ENCODE results near the gene SSX2IP. TPM values are rescaled to one million over a fixed set of nuclear protein-coding genes. Genes with fewer than 3 reads are reported as not detected.

Gene SSX2IP
- total and polyA plus RNA-seq, 9 of the 15 experiments (the other 6 are each of a cell fraction or from before 2014, with no cell fraction given): 20.6 to 96.7 (median 61.7) TPM

GRCh38 chr1:84687714-84688462, 2.4 kb downstream of the SSX2IP start:
- peak overlapping the region; percentile 88 for H3K4me2 ChIP-seq (ENCODE audit: insufficient read depth, low read length)
- in situ Hi-C loops (cut with MboI): no loop called here
- WGBS (ENCODE audit: insufficient coverage, low coverage, missing lambda C conversion rate): 5% methylated on average over 5 of the region's 5 CpGs
- peaks cover 24% of the 10 kb centered on the region for H3K36me3 ChIP-seq (ENCODE audit: control insufficient read depth, insufficient read depth, low read length)
- no TSS peak for BruUV-seq (replicated peaks)
- intact Hi-C loops (cut with micrococcal nuclease): loop anchor here (5.0 kb wide), 1 partner anchor 181 kb away; the partner anchor contains the start of genes GNG5 and SPATA1
- H3K9ac ChIP-seq (ENCODE audit: insufficient read depth in 1 of 2, low read depth in 2 of 2, low read length in 2 of 2): peak overlapping the region in 1 of 2 experiments; percentile 90; a peak in 3 of 4 replicates
- TF ChIP-seq FOS (IDR thresholded peaks at IDR 0.05; ENCODE audit: extremely low read depth, insufficient read length) (no peak), U2AF2 (optimal IDR thresholded peaks at IDR 0.05; ENCODE audit: low read depth, low read length) (no peak), ATF4 (CRISPR knock-in tag; IDR thresholded peaks at IDR 0.05) (no peak), ZNF586 (CRISPR knock-in tag; conservative IDR thresholded peaks at IDR 0.05) (0 out of 2 replicates have a peak, but pooled peaks have one; percentile 39), SIN3A (IDR thresholded peaks at IDR 0.05; ENCODE audit: borderline replicate concordance in 2 of 2, control insufficient read depth in 1 of 2, low read depth in 2 of 2, low read length in 2 of 2) (0 out of 4 replicates have a peak, but pooled peaks of 1 of the 2 experiments have one; percentile 51), CLOCK (CRISPR knock-in tag; IDR thresholded peaks at IDR 0.05; ENCODE audit: borderline replicate concordance) (0 out of 2 replicates have a peak, but pooled peaks have one; percentile 18), SOX6 (IDR thresholded peaks at IDR 0.05) (no peak), RBFOX2 (IDR thresholded peaks at IDR 0.05; ENCODE audit: low read depth, low read length) (no peak), TCF15 (CRISPR knock-in tag; IDR thresholded peaks at IDR 0.05) (no peak), ZKSCAN8 (CRISPR knock-in tag; IDR thresholded peaks at IDR 0.05) (no peak), TEAD2 (tag; IDR thresholded peaks at IDR 0.05) (no peak), SMARCA5 (IDR thresholded peaks at IDR 0.05) (0 out of 2 replicates have a peak, but pooled peaks have one; percentile 23), ZNF224 (CRISPR knock-in tag; IDR thresholded peaks at IDR 0.05) (no peak)
- no peaks in the 10 kb centered on the region for H3K9me3 ChIP-seq (replicated peaks; ENCODE audit: control insufficient read depth, insufficient read depth, low read depth, low read length)
- no peaks in the 10 kb centered on the region; a peak in 1 of 5 replicates for H3K27me3 ChIP-seq (ENCODE audit: control insufficient read depth in 2 of 2, insufficient read depth in 2 of 2, low read length in 2 of 2)
- 0 out of 2 replicates have a peak overlapping the region, but pooled peaks have one; percentile 23 for H2AFZ ChIP-seq (ENCODE audit: low read depth, low read length)
- peaks cover 91% of the 10 kb centered on the region for H3K79me2 ChIP-seq (ENCODE audit: control insufficient read depth, insufficient read depth, low read length)
- peaks cover 11 to 43% of the 10 kb centered on the region in 2 experiments for H3K4me1 ChIP-seq (replicated peaks in 1 of 2; ENCODE audit: control insufficient read depth in 2 of 2, insufficient read depth in 2 of 2, low read length in 2 of 2)
- peak overlapping the region; percentile 76 for H3K4me3 ChIP-seq
- DNase-seq (ENCODE audit: extremely low read depth in 1 of 4, low spot score in 3 of 4) (peak in 1 of 4 experiments; percentile 39), FAIRE-seq (peak; percentile 11), ATAC-seq (peak; percentile 27)
- no peaks in the 10 kb centered on the region; the same call in 1 of the 2 replicates for H4K20me1 ChIP-seq (replicated peaks; ENCODE audit: control insufficient read depth, insufficient read depth, low read length)
- POLR2A ChIA-PET: interaction anchor here (0.7 to 6.2 kb wide), 10 partner anchors 11 to 114 kb away, joined by 3 to 56 read pairs (median 3); partner anchors contain the start of gene CTBS
- CTCF ChIA-PET (ENCODE audit: low intra/inter-chr PET ratio): no interaction called here
- peak overlapping the region; percentile 92 for H3K27ac ChIP-seq (ENCODE audit: extremely low read depth, low read depth, low read length)
- H3K9me1 ChIP-seq (ENCODE audit: control insufficient read depth, insufficient read depth, low read length): no peaks in the 10 kb centered on the region

Measured in K562 (cell line).